Measurements from ENCODE around the gene CDH4.

DNA sequence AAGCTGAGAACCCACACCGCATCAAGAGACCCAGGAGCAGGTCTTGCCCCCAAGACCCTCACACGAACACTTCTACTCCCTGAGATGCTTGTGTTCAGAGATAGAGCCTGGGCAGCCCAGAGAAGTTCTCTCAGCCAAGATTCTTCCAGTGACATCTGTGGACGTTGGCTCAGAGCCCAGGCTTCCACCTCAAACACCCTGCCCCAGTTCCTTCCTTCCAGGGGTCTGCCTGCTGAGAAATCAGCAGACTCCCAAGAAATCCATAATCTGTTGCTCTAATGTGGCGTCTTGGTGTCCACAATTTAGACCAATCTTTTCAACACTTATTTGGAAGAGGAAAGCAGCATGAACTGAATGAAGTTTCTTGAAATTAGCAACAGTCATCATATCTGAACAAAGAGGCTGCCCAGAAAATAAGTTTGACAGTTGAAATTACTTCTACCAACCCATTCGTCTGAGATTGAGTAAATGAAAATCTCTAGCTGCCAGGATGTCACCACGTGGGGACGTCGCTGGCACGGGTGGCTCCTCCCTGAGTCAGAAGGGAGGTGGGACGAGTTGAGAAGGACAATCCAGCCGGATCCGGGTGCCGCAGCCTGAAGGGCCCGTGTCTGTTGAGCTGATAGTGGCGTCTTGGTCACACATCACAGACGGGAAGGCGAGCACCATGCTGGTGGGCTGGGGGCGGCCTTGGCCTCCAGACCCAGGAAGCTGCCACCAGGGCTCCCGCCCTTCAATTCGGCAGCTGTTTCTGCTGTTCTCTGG is 412.7 kb downstream of the CDH4 start:
- no peak for TF ChIP-seq CTCF (IDR thresholded peaks at IDR 0.05)
- no peak for TF ChIP-seq ZFX (IDR thresholded peaks at IDR 0.05; ENCODE audit: borderline replicate concordance)
